B cell (primary cell): ENCODE results near the gene GYG2. TPM values are rescaled to one million over a fixed set of nuclear protein-coding genes. Genes with fewer than 3 reads are reported as not detected.
A peak's percentile ranks its signal among the peaks of the same experiment; 100 is the strongest.

ENCODE experiments used
- ATAC-seq: fragments of 200-7000 bp; cut with Tn5 transposase; one replicate; pipeline ENCODE4 v1.10.0; 2021; ENCODE audit warnings: low read depth, mild to moderate bottlenecking, moderate number of reproducible peaks, moderate library complexity
- CTCF ChIA-PET: fragments of 350-600 bp; sonication (Branson Sonifier 250); formaldehyde crosslinking; loops from one replicate; lab custom pipeline; 2021; ENCODE audit warnings: antibody characterized with exemption, inconsistent platforms; lab: Charles Lee
- POLR2A ChIA-PET: fragments of 350-600 bp; sonication (Branson Sonifier 250); formaldehyde crosslinking; loops from one replicate; lab custom pipeline; 2021; ENCODE audit warnings: antibody characterized with exemption; lab: Charles Lee
- DNase-seq: peaks from one replicate; pipeline ENCODE4 v3.0.0; 2013
- H2AFZ ChIP-seq: 2 replicates; pipeline ENCODE4 v1.6.1; 2012; ENCODE audit warnings: mild to moderate bottlenecking, low read depth, low read length; ENCODE audit not compliant: insufficient read depth, poor library complexity, severe bottlenecking
- H3K27ac ChIP-seq, 2 donors: 1 replicate in 1 of 2; 2 replicates in 1 of 2; pipeline ENCODE4 v1.5.1; 2012 to 2013; ENCODE audit warnings: low read length in 2 of 2, mild to moderate bottlenecking in 2 of 2, moderate library complexity in 1 of 2
- H3K27me3 ChIP-seq, 4 experiments: fragments of 200-600 bp in 1 of 4; sonication (generic) in 1 of 4; replicated peaks in 1 of 4; 1 replicate in 2 of 4; 2 replicates in 2 of 4; pipeline versions ENCODE4 v1.6.1 to v1.7.0; 2013 to 2016; ENCODE audit warnings: low read length in 3 of 4, mild to moderate bottlenecking in 2 of 4, mixed read lengths in 1 of 4, moderate library complexity in 1 of 4; ENCODE audit not compliant: insufficient read depth in 4 of 4, control insufficient read depth in 3 of 4; ENCODE audit errors: control extremely low read depth in 1 of 4
- H3K36me3 ChIP-seq, 2 experiments: replicated peaks in 1 of 2; 1 replicate in 1 of 2; 2 replicates in 1 of 2; pipeline versions ENCODE4 v1.6.1 to v1.7.1; 2013; ENCODE audit warnings: low read length in 1 of 2; ENCODE audit not compliant: insufficient read depth in 2 of 2, control insufficient read depth in 1 of 2; ENCODE audit errors: control extremely low read depth in 1 of 2, extremely low read depth in 1 of 2
- H3K4me1 ChIP-seq, 2 donors: fragments of 200-600 bp in 1 of 2; sonication (generic) in 1 of 2; 1 replicate in 1 of 2; 2 replicates in 1 of 2; pipeline versions ENCODE4 v1.5.1 to v1.6.1; 2013 to 2017; ENCODE audit warnings: low read length in 2 of 2; ENCODE audit not compliant: control insufficient read depth in 2 of 2, insufficient read depth in 2 of 2
- H3K4me2 ChIP-seq: replicated peaks from 2 replicates; pipeline ENCODE3; 2012; ENCODE audit warnings: mild to moderate bottlenecking, low read depth, low read length; ENCODE audit not compliant: poor library complexity, severe bottlenecking
- H3K4me3 ChIP-seq, 5 experiments: fragments of 200-600 bp in 1 of 5; sonication (generic) in 1 of 5; 1 replicate in 3 of 5; 2 replicates in 2 of 5; pipeline versions ENCODE4 v1.5.1 to v1.7.0; 2011 to 2016; ENCODE audit warnings: low read length in 4 of 5, mild to moderate bottlenecking in 4 of 5, low read depth in 2 of 5, control low read depth in 1 of 5, moderate library complexity in 1 of 5; ENCODE audit not compliant: insufficient read depth in 1 of 5; ENCODE audit errors: control extremely low read depth in 1 of 5, extremely low read depth in 1 of 5
- H3K79me2 ChIP-seq: fragments of 200-600 bp; sonication (generic); one replicate; pipeline ENCODE4 v1.6.0; 2016; ENCODE audit warnings: low read length; ENCODE audit not compliant: control insufficient read depth, insufficient read depth
- H3K9ac ChIP-seq: fragments of 200-600 bp; sonication (generic); 2 replicates; pipeline ENCODE4 v1.6.1; 2017; ENCODE audit warnings: mild to moderate bottlenecking, low read length, moderate library complexity
- H3K9me3 ChIP-seq, 3 donors: one replicate each; pipeline versions ENCODE4 v1.6.1 to v1.7.1; 2013; ENCODE audit warnings: low read length in 2 of 3; ENCODE audit not compliant: control insufficient read depth in 2 of 3, insufficient read depth in 1 of 3; ENCODE audit errors: control extremely low read depth in 1 of 3
- H4K20me1 ChIP-seq: 2 replicates; pipeline ENCODE4 v1.6.0; 2012; ENCODE audit warnings: mild to moderate bottlenecking, low read length; ENCODE audit not compliant: insufficient read depth, control insufficient read depth, poor library complexity, severe bottlenecking
- H3K27ac Mint-ChIP-seq: one replicate; pipeline ENCODE4 v1.8.0; 2021; ENCODE audit warnings: mixed read lengths
- H3K27me3 Mint-ChIP-seq: one replicate; pipeline ENCODE4 v1.8.0; 2021; ENCODE audit warnings: mixed read lengths
- H3K4me1 Mint-ChIP-seq: one replicate; pipeline ENCODE4 v1.8.0; 2021; ENCODE audit warnings: mixed read lengths
- H3K4me3 Mint-ChIP-seq: one replicate; pipeline ENCODE4 v1.8.0; 2021; ENCODE audit warnings: mixed read lengths
- H3K9me3 Mint-ChIP-seq: one replicate; pipeline ENCODE4 v1.8.0; 2022; ENCODE audit warnings: mixed read lengths; ENCODE audit not compliant: insufficient read depth
- CTCF ChIP-seq: fragments of 200-600 bp; IDR thresholded peaks from one replicate; pipeline ENCODE4 v1.8.0; 2022; ENCODE audit warnings: antibody characterized with exemption, mild to moderate bottlenecking
- EZH2 ChIP-seq: IDR thresholded peaks from 2 replicates; pipeline ENCODE4 v1.6.1; 2012; ENCODE audit warnings: borderline replicate concordance, low read depth, mild to moderate bottlenecking, moderate library complexity, low read length; ENCODE audit not compliant: insufficient read depth, poor library complexity, severe bottlenecking
- WGBS: methylation state at CpG from one replicate; pipeline ENCODE4 v1.1.5; 2013; ENCODE audit warnings: missing lambda C conversion rate; ENCODE audit not compliant: insufficient coverage; 5-methylcytosine and 5-hydroxymethylcytosine counted together
- intact Hi-C: fragments of 100-400 bp; cut with micrococcal nuclease; formaldehyde crosslinking; loops from one replicate; pipeline ENCODE4 v1.10.0; 2022
- polyA plus RNA-seq: library from polyadenylated mRNA; depleted of rRNA; stranded (reverse); fragments of >200 nt; gene quantifications from 2 replicates; pipeline ENCODE4 v1.2.3, GENCODE V29; 2012
- total RNA-seq, 2 donors: library from RNA; stranded (reverse); fragments of 120-200 nt in 1 of 2; gene quantifications; 1 replicate in 1 of 2; 2 replicates in 1 of 2; pipeline versions ENCODE4 v1.2.3 to v1.2.4, GENCODE V29; 2013 to 2022

Gene GYG2
- total and polyA plus RNA-seq, 2 donors (not counting 1 experiment from before 2014, with no cell fraction given): not detected

- Histone ChIP-seq H3K27me3 (no peaks in the 10 kb centered on the region), H3K4me1 (peaks cover 5% of the 10 kb centered on the region in 2 donors), H3K27ac (no peak overlapping the region), H3K9me3 (no peaks in the 10 kb centered on the region), H4K20me1 (no peaks in the 10 kb centered on the region), H3K36me3 (no peaks in the 10 kb centered on the region), H3K4me2 (no peak overlapping the region), H3K9ac (no peak overlapping the region), H2AFZ (no peak overlapping the region), H3K4me3 (no peak overlapping the region), H3K79me2 (no peaks in the 10 kb centered on the region)
- 100% methylated on average over 4 of the region's 7 CpGs for WGBS
- Mint-ChIP-seq H3K4me3 (peak overlapping the region; percentile 10), H3K27ac (no peak overlapping the region), H3K27me3 (peaks cover 3% of the 10 kb centered on the region), H3K4me1 (peaks cover 10% of the 10 kb centered on the region), H3K9me3 (no peaks in the 10 kb centered on the region)
- TF ChIP-seq CTCF: no peak
- DNase-seq (no peak), ATAC-seq (no peak)
- intact Hi-C loops: no loop called here
- ChIA-PET CTCF (interaction anchor here (0.7 kb wide), 1 partner anchor 15 kb away, joined by 4 read pairs; no protein-coding TSS in a partner anchor), POLR2A (no interaction called here)
Measured at GRCh38 chrX:2888309-2888708, 59.6 kb downstream of the GYG2 start.

GRCh38 chrX:2889045-2889605 lies 60.4 kb downstream of the GYG2 start:
- peak overlapping the region; percentile 87 for H3K4me3 Mint-ChIP-seq
- Histone ChIP-seq H3K9me3 (no peaks in the 10 kb centered on the region), H3K27me3 (no peaks in the 10 kb centered on the region), H3K9ac (peak overlapping the region; percentile 62), H2AFZ (peak overlapping the region; percentile 74), H3K4me2 (peak overlapping the region; percentile 67), H3K36me3 (no peaks in the 10 kb centered on the region), H3K4me1 (peaks cover 5% of the 10 kb centered on the region in 2 donors), H3K79me2 (no peaks in the 10 kb centered on the region), H4K20me1 (no peaks in the 10 kb centered on the region), H3K27ac (peak overlapping the region in 1 of 2 donors; percentile 23), H3K4me3 (peak overlapping the region; percentile 27 to 62 (median 39))
- 67% methylated on average over 3 of the region's 11 CpGs for WGBS
- peaks cover 10% of the 10 kb centered on the region for H3K4me1 Mint-ChIP-seq
- CTCF ChIA-PET: no interaction called here
- H3K27me3 Mint-ChIP-seq: peaks cover 3% of the 10 kb centered on the region
- no peak for TF ChIP-seq EZH2
- no peak for TF ChIP-seq CTCF
- H3K9me3 Mint-ChIP-seq: no peaks in the 10 kb centered on the region
- intact Hi-C loops: no loop called here
- DNase-seq: no peak
- H3K27ac Mint-ChIP-seq: no peak overlapping the region
- ATAC-seq: no peak
- POLR2A ChIA-PET: no interaction called here
